Transverse colon (tissue), 4 donors: ENCODE measurements around the gene RAP1GAP2.

ENCODE experiments used
- POLR2AphosphoS5 ChIP-seq, 3 donors: sonication (generic); formaldehyde crosslinking; IDR thresholded peaks; one replicate each; pipeline ENCODE4 v1.6.1; 2016; ENCODE audit warnings: antibody characterized with exemption in 3 of 3
- TF ChIP-seq, protein P1 (sequence below), 5 experiments: fragments of 200-600 bp in 3 of 5; fragments of 450-650 bp in 2 of 5; sonication (generic) in 3 of 5; IDR thresholded peaks; 1 replicate in 2 of 5; 2 replicates in 3 of 5; pipeline ENCODE4 v1.5.1; 2016 to 2017; ENCODE audit warnings: antibody characterized with exemption in 5 of 5, inconsistent platforms in 3 of 5, mild to moderate bottlenecking in 2 of 5, moderate library complexity in 1 of 5

DNA sequence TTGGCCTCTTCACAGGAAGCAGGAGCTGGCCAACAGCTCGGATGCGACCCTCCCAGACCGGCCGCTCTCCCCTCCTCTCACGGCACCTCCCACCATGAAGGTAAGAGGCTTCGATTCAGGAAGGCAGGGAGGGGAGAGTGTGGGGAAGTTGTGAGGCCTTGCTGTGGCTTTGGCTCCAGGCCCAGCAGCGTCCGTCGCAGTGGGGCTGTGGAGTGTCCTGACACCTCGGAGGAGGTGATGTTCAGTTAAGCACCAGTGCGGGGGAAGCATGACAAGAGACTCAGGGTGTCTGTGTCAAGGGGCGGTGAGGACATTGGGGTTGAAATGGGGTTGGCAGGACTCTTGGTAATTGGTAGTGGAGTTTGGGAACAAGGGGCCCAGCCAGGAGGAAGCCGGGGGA, 109.0 kb downstream of the RAP1GAP2 start:
- TF ChIP-seq POLR2AphosphoS5 (IDR thresholded peaks at IDR 0.05): no peak
- TF ChIP-seq, protein P1, sequence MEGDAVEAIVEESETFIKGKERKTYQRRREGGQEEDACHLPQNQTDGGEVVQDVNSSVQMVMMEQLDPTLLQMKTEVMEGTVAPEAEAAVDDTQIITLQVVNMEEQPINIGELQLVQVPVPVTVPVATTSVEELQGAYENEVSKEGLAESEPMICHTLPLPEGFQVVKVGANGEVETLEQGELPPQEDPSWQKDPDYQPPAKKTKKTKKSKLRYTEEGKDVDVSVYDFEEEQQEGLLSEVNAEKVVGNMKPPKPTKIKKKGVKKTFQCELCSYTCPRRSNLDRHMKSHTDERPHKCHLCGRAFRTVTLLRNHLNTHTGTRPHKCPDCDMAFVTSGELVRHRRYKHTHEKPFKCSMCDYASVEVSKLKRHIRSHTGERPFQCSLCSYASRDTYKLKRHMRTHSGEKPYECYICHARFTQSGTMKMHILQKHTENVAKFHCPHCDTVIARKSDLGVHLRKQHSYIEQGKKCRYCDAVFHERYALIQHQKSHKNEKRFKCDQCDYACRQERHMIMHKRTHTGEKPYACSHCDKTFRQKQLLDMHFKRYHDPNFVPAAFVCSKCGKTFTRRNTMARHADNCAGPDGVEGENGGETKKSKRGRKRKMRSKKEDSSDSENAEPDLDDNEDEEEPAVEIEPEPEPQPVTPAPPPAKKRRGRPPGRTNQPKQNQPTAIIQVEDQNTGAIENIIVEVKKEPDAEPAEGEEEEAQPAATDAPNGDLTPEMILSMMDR (IDR thresholded peaks at IDR 0.05): no peak
